HG02970 (cell line): Measurements from ENCODE around the gene MRTFA.
"Not testable (repeated sequence)": the region's sequence is repeated elsewhere in the genome, so short reads cannot be mapped to it uniquely, and the experiment has no call there.

Experiments used
- ATAC-seq: cut with Tn5 transposase; IDR thresholded peaks from one replicate; pipeline ENCODE4 v1.9.1; 2021; ENCODE audit warnings: mild to moderate bottlenecking, moderate library complexity, moderate number of reproducible peaks; ENCODE audit not compliant: unreplicated experiment, low FRiP score

MRTFA gene

GRCh38 chr22:40529821-40530220 lies 106.7 kb downstream of the MRTFA start:
- ATAC-seq: no peak

- no peak for ATAC-seq
Observed at GRCh38 chr22:40526960-40527359, 109.6 kb downstream of the MRTFA start.

- ATAC-seq: no peak
Observed at GRCh38 chr22:40525250-40525884, 111.2 kb downstream of the MRTFA start.

DNA sequence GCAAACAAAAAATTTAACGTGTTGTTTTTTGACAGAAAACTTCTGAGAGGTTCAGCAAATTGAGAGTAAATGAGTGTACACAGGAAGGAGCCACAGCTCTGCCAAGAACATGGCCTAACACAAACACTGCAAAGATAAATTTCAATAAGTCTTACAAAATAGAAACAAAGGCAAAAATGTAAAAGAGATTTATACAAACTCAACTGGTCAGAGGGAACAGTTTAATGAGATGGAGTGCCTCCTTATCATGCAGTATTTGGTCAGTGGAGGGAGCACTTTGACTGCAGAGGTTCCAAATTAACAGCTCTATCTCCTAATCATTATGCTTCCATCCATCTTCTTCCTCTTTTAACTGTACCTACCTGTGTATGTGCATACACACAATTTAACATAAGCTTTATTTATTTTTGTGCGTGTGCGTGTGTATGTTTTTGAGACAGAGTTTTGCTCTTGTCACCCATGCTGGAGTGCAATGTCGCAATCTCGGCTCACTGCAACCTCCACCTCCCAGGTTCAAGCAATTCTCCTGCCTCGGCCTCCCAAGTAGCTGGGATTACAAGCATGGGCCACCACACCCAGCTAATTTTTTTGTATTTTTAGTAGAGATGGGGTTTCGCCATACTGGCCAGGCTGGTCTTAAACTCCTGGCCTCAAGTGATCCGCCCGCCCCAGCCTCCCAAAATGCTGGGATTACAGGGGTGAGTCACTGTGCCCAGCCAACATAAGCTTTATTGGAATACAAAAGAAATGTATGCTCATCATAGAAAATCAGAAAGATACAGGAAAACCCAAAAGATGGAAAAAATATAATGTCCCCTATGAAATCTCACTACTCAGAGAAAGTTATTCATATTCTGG lies 111.9 kb downstream of the MRTFA start:
- ATAC-seq: no peak

- no peak for ATAC-seq
Observed at GRCh38 chr22:40522141-40522540, 114.4 kb downstream of the MRTFA start.

- no peak for ATAC-seq
Observed at GRCh38 chr22:40521046-40521445, 115.5 kb downstream of the MRTFA start.

DNA sequence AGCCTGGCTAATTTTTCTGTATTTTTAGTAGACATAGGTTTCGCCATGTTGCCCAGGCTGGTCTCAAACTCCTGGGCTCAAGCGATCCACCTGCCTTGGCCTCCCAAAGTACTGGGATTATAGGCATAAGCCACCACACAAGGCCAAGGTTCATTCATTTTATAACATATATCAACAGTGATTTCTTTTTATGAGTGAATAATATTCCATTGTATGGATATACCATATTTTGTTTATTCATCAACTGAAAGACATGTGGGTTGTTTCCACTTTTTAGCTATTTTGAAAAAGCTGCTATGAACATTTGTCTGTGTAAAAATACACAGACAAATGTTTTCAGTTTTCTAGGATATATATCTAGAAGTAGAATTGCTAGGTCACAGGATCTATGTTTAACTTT lies 116.0 kb downstream of the MRTFA start:
- ATAC-seq: no peak

- ATAC-seq: no peak
Observed at GRCh38 chr22:40519948-40520331, 116.6 kb downstream of the MRTFA start.

GRCh38 chr22:40519284-40519947 lies 117.1 kb downstream of the MRTFA start:
- ATAC-seq: no peak

DNA sequence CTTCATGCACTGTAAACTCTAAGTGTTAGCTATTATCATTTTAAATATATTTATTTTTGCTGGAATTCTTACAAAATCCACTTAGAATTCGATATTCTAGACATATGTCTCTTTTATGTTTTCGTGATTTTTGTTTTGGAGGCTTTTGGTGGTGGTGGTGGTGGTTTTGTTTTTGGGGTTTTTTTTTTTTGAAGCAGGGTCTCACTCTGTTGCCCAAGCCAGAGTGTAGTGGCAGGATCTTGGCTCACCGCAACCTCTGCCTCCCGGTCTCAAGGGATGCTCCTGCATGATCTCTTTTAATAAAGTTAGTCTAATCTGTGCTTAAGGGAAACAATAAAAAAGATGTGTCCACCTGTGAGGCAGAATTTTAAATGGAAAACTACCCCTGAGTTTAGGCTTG lies 117.7 kb downstream of the MRTFA start:
- ATAC-seq: no peak

DNA sequence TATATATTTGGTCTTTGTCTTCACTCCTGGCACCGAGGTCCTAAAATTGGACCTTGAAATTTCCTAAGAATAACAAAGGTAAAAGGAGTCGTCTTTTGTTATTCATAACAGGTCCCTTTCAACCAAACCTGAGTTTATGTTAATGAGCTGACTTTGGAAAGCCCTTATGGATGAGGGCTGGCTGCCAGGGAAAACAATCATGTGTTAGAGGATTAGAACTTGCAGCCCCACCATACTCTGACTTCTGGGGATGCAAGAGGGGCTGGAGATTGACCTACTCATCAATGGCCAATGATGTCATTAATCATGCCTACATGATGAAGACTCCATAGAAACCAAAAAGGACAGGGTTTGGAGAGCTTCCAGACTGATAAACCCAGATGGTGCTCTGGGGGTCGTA lies 118.9 kb downstream of the MRTFA start:
- ATAC-seq: no peak

DNA sequence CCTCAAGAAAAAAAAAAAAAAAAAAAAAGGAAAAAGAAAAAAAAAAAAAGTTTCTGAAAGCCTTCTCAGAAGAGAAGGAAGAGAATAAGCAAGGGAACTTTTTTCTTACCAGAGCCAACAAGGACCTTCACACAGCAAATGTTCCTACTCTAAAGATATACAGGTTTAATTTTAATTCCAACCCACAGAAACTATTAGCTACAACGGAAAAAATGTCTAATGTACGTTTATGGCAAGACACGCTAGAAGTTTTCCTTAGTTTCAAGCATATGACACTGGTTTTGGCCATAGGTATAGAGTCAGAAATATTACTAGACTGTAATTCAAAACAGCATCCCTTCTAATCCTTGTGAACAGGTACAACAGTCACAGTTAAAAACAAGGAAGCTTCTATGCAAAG lies 120.1 kb downstream of the MRTFA start:
- ATAC-seq: no peak

DNA sequence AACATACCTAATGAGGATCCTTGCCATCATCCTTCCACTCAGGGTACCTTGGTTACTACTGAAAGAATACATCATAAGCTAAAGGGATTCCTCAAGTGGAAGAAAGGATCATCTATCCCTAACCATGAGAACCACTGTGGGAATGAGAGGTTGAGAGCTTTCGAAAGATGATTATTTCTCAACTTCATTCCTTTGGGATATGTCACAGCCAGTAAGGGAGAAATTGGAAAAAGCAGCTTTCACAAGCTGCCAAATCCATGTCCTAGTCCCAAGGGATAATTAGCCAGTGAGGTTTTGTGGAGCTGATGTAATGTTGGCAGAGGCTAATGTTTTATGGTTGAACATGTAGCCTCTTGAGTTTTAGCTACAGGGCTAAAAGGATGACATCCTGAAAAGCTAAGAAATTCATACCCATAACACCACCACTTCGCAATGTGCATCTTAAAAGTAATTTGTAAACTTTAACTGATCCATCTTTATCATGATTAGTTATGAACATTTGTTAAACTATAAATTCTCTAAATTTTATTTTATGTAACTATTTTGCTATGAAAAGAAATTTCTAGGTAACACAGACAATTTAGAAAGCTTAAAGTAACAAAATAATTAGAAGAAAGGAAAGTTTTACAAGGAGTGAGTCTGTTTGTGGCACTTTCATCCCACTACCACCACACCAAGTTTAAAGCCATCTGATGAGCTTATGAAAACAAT lies 123.9 kb downstream of the MRTFA start:
- ATAC-seq: no peak

- ATAC-seq: no peak
Observed at GRCh38 chr22:40511604-40512003, 124.9 kb downstream of the MRTFA start.

DNA sequence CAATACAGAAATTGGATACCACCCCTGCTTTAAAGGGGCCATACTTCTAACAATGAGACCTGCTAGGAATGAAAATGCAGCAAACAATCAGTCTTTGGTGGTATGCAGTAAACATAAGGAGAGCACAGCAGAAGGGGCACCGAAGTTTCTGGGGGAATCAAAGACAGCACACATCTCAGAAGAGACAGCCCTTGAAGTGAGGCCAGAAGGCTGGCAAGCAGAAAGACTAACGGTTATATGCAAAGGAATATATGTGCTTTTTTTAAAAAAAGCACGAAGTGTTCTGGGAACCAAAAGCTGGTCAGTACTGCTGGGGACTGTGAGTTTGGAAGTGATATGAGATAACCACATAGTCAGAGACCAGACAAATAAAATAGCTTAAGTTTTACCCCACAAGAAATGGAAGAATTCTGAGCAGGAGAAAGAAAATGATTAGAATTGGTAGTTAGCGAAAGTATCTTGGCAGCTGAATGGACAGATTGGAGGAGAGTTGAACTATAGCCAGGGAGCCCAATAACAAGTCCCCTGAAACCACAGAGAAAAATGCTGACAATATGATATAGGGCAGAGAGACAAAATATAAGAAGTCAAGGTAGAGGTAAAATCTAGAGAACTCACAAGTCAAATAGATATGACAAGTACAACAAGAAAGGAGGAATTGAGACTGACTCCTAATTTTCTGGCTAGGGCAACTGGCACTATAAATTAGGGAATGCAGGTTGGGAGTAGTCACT lies 125.7 kb downstream of the MRTFA start:
- no peak for ATAC-seq

- ATAC-seq: no peak
Observed at GRCh38 chr22:40509401-40510134, 127.0 kb downstream of the MRTFA start.

- not testable (repeated sequence) for ATAC-seq
Observed at GRCh38 chr22:40508046-40508445, 128.5 kb downstream of the MRTFA start.

DNA sequence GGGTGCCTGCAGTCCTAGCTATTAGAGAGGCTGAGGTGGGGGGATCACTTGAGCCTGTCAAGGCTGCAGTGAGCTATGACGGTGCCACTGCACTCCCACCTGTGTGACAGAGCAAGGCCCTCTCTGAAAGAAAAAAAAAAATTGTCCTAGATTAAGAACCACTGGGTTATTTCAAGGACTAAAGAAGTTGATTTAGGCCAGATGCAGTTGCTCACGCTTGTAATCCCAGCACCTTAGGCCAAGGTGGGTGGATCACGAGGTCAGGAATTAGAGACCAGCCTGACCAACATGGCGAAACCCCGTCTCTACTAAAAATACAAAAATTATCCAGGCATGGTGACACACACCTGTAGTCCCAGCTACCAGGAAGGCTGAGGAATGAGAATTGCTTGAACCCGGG lies 129.0 kb downstream of the MRTFA start:
- ATAC-seq: no peak

DNA sequence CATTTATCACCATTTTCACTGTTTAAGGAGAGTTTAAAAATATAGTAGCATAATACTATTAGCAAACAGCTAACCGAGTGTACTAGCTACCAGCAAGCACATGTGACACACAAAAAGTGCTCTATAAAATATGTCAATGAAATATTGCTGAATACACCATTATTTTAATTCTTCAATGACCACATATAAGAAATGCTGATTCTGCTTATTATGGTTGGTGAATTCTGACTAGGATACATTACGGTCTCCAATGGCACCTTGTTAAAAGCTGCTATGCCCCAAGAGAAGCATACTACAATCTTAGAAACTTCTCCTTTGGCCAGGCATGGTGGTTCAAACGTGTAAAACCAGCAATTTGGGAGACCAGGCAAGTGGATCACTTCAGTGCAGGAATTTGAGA lies 129.8 kb downstream of the MRTFA start:
- no peak for ATAC-seq
